GM13976 (cell line): ENCODE measurements around the gene MAPK10.

Source experiments
- DNase-seq: peaks from one replicate; pipeline ENCODE4 v3.0.0; 2012; ENCODE audit warnings: low spot score
- in situ Hi-C: fragments of 300-500 bp; cut with MboI; formaldehyde crosslinking; loops from one replicate; pipeline ENCODE4 v1.12.0; 2022; ENCODE audit warnings: low sequenced_read_pairs, mixed read lengths, inconsistent platforms; ENCODE audit not compliant: unreplicated experiment
- TF ChIP-seq, protein P1 (sequence below): IDR thresholded peaks from 2 replicates; pipeline ENCODE4 v1.5.1; 2012; ENCODE audit warnings: borderline replicate concordance, mild to moderate bottlenecking; ENCODE audit not compliant: insufficient read depth; ENCODE audit errors: extremely low read depth, missing control alignments, control extremely low read depth

MAPK10 gene

DNA sequence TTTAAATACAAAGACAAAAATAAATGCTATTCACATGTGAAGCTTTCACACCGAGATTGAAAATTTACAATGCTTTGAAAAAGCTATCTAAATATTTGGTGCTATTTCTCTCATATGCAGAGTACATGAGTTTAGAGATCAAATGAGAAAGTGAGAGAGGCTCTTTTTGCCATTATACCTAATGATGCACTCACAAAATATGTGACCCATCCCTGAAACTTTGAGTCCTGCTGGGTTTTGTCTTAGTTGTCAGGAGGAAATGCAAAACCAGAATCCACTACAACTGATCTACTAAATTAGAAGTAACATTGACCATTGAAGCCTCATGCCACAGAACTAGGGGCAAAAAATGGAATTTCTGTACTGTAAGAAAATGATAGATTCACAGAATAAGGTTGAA, 251.7 kb downstream of the MAPK10 start:
- DNase-seq, result no peak
- in situ Hi-C loops, result no loop called here
- TF ChIP-seq, protein P1, sequence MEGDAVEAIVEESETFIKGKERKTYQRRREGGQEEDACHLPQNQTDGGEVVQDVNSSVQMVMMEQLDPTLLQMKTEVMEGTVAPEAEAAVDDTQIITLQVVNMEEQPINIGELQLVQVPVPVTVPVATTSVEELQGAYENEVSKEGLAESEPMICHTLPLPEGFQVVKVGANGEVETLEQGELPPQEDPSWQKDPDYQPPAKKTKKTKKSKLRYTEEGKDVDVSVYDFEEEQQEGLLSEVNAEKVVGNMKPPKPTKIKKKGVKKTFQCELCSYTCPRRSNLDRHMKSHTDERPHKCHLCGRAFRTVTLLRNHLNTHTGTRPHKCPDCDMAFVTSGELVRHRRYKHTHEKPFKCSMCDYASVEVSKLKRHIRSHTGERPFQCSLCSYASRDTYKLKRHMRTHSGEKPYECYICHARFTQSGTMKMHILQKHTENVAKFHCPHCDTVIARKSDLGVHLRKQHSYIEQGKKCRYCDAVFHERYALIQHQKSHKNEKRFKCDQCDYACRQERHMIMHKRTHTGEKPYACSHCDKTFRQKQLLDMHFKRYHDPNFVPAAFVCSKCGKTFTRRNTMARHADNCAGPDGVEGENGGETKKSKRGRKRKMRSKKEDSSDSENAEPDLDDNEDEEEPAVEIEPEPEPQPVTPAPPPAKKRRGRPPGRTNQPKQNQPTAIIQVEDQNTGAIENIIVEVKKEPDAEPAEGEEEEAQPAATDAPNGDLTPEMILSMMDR, result no peak

- no peak for DNase-seq
- in situ Hi-C loops, result no loop called here
- TF ChIP-seq, protein P1, result no peak
Measured at GRCh38 chr4:86107112-86107511, 252.7 kb downstream of the MAPK10 start.

- DNase-seq, result no peak
- in situ Hi-C loops, result no loop called here
- TF ChIP-seq, protein P1, result no peak
Measured at GRCh38 chr4:86106475-86106874, 253.4 kb downstream of the MAPK10 start.

GRCh38 chr4:86101841-86102240, 258.0 kb downstream of the MAPK10 start:
- in situ Hi-C loops, result no loop called here
- TF ChIP-seq, protein P1, result no peak
- no peak for DNase-seq

DNA sequence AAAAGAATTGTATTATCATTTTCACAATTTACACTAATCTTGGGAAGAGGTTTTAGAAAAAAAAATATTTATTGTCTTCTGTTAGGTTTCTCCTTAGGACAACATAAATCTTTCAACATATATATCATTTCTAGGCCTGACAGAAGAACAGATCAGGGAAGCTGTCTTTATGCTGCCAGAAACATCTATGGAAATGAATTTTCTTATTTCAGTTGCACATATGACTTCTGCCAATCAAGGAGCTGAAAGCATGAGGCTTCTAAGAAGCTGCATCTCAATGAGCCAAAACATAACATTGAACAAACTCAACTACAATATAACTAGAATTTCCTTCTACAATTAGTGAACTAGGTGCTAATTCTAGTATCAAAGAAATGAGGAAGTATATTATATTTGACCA, 258.4 kb downstream of the MAPK10 start:
- TF ChIP-seq, protein P1, result no peak
- in situ Hi-C loops, result no loop called here
- DNase-seq, result no peak

DNA sequence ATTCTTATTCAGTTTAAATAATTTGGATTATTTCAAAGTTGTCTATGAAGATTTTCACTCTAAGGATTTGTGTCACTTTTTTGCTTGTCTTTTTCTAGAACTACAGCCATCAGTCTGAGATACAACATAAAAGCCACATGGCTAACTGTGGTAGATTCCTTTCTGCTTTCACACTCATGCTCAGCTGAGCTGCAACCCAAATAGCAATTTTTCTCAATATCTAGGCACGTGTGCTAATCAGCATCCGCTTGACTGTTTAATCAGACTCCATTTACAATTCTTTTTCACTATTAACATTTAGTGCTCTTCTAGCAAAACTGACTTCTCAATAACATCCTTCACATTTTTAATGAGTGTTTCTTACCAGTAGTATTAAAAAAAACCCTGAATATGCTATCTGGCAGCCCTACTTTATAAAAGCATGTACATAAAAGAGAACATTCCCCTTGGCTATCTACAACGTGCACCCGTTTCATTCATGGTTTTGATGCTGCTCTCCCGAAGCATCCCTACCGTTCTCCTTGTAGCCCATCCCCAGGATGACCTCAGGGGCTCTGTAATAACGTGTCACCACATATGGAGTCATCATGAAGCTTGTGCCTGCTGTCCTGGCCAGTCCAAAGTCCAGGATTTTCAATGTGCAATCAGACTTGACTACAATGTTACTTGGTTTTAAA, 259.2 kb downstream of the MAPK10 start:
- in situ Hi-C loops, result no loop called here

More for the DNA sequence above, 259.2 kb downstream of the MAPK10 start:
- no peak for DNase-seq
- TF ChIP-seq, protein P1, result no peak
